GM04504 (cell line): ENCODE measurements around the gene SORL1-AS1.

Source experiments
- DNase-seq: peaks from one replicate; pipeline ENCODE4 v3.0.0-alpha.2; 2012; ENCODE audit warnings: low read depth

Gene SORL1-AS1

DNA sequence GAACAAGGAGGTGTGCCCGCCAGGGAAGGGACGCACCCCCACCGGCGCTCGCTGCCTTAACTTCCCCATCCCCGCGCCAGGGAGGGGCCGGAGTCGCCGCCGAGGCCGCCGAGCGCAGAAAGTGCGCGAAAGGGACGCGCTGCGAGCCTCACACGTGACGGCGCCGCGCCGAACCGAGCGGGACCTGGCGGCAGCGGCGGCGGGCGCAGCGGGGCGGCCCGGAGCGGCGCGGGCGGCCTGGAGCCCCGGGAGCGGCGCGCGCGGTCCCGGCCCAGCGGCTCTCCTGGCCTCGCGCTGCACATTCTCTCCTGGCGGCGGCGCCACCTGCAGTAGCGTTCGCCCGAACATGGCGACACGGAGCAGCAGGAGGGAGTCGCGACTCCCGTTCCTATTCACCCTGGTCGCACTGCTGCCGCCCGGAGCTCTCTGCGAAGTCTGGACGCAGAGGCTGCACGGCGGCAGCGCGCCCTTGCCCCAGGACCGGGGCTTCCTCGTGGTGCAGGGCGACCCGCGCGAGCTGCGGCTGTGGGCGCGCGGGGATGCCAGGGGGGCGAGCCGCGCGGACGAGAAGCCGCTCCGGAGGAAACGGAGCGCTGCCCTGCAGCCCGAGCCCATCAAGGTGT lies 670 bp downstream of the SORL1-AS1 start, which contains the start of gene SORL1:
Gene SORL1, plus strand, starts transcription at position 329 of the 623 bp plus-strand sequence. Its CDS starts 18 bp downstream, at position 347.
- no peak for DNase-seq

DNA sequence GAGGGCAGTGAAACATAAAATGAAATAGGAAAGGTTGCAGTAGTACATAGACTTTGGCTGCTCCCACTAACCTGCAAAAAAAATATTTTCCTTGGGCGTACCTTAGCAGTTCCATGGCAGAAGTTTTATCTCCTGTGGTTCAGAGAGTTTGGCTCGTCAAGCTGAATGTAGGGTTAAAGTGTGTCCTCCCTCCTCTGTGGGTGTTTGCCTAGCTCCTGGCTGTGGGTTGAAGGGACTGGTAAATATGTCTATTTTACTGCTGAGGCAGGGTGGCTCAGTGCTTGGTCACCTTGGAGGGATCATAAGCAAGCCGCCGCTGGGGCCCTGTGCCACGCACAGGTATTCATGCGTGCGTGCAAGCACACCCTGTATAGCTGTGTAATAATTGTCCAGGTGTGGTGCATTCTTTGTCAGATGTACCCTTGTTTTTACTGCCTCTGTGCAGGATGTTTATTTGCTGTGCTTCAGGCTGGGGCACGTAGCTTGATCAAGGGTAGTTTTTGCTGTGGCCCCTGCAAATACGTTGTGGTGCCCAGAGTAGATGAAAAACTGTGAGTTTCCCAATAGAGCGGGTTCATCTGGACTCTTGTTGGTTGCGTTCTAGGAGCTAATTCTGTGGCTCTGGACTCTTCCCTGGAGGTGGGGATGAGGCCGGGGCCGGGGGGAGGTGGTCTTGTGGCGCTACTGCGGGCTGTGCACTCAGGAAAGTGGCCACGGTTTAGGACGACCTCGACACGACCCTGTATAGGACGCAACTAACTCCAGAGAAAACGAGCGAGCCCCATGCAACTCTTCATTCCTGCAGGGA lies 1.4 kb downstream of the SORL1-AS1 start:
- DNase-seq: no peak

DNA sequence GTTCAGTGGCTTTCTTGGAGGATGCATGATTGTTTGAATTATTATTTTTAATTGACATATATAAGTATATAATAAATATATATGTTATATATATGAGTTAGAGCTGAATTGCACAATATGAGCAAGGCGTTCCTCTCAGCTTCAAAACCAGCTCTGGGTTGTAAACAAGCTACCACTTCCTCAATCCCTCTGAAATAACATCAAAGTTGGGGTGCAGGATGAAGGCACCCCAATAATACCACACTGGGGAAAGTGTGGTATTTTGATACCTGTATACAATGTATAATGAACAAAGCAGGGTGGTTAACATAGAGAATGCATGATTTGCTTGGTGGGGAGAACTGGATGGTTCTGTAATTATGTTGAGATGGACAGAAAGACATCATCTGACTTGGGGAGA lies 2.4 kb downstream of the SORL1-AS1 start:
- no peak for DNase-seq

DNA sequence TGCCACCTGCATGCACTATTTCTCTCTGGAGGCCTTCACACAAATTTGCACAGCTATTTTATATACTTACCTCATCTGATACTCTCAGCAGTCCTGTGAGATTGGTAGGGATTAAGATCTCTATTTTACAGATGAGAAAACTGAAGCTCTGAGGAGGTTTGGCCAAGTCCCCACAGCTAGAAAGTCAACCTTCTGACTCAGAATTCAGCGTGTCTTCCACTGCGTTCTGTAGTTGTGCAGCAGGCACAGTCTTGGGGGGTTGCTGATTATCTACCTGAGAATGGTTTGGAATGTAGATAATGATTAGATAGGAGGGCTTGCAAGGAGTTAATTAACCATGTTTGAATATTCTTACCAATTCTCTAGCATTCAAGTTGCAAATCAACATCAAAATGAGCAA lies 3.1 kb downstream of the SORL1-AS1 start:
- no peak for DNase-seq

DNA sequence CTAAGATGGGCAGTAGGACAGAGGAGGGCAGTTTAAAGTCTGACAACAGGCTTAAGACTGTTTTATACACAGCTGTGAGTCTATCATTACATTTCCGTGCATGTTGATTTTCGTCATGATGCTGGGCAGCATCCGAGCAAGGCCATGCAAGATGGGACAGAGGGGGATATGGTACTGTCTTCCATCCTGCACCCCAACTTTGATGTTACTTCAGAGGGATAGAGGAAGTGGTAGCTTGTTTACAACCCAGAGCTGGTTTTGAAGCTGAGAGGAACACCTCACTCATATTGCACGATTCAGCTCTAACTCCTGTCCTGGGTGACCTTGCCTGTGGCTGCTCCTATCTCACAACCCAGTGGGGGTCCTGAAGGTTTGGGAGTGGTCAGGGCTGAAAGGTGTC lies 3.6 kb downstream of the SORL1-AS1 start:
- no peak for DNase-seq

DNA sequence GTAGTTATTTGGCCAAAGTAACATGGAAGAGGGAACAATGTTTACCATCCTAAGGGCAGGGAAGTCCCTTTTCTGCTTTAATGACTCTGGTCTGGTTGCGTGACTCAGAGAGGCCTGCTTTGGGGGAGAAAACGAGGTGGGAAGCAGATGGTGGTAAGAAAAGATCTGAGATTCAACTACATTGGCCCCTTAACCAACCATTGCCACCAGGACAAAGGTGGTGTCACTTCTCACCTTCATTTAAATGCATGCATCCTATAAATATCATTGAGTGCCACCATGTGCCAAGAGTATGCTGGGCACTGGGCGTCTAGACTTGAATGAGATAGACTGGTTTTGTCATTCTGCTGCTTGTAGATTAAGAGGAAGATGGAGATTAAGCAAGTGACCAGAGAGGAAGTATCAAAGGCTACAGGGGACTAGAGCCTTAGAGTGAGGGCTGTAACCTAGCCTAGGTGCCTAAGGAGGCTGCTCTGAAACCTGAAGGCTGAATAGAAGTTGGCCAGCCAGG lies 4.3 kb downstream of the SORL1-AS1 start:
- DNase-seq: no peak

DNA sequence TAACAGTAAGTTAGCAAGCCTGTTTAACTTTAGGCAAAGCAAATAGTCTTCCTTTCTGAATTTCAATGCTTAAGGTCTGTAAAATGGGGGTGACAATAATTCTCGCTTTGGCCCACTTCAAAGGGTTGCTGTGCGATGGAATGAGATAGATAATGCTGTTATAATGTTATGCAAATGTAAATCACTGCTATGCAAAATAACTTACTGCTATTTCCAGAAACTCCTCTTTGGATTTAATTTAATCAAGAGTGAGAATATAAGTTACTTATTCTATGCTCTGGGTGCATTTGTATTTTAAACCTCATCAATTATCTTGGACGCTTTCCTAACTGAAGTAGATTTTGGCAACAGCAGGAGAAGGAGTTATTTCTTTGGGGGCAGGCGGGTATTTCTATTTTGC lies 4.8 kb downstream of the SORL1-AS1 start:
- DNase-seq: no peak

DNA sequence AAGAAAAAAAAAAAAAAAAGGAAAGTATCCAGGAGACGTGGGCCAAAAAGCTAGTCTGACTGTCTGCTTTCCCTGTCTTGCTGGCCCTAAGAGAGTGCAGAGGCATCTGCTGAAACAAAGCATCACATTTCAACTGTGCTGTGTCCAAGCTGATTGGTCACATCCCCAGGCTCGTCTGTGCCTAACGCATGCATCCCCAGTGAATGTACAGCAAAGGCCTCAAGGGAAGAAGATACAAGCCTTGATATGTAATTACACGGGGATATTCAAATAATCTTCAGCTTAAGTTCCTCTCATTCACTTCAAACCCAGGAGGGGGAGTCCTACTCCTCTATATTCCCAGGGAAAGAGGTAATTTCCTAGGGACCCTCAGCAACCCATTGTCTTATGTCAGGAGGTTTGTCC lies 6.0 kb downstream of the SORL1-AS1 start:
- no peak for DNase-seq

DNA sequence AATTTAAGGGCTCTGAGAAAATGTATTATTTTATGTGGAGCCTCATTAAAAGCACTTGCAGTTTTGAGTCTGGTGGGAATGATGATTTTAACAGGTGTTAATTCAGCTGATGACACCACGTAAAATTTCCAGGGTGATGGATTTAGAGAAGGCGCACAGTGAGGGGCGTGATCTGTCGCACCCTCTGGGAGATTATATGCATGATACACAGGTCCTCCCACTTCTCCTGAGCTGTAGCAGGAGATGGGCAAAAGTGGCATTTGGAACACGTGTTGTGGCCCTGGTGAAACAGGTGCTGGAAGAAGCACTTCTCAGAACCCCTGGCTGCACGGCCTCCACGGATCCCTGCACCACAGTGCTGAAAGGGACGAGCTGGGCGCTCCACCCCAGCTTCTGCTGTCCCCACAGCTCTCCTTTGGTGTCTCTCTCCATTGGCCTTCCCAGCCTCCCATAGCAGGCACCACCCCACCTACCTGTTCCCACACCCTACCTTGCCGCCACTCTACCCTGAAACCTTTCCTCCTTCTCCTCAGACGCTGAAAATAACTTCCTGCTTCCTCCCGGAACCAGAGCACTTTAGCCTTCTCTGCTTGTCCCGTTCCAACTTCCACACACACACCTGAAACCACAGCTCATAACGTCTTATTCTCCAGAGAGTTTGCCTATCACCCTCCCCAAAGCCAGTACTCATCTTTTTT lies 7.5 kb downstream of the SORL1-AS1 start:
- DNase-seq: no peak

DNA sequence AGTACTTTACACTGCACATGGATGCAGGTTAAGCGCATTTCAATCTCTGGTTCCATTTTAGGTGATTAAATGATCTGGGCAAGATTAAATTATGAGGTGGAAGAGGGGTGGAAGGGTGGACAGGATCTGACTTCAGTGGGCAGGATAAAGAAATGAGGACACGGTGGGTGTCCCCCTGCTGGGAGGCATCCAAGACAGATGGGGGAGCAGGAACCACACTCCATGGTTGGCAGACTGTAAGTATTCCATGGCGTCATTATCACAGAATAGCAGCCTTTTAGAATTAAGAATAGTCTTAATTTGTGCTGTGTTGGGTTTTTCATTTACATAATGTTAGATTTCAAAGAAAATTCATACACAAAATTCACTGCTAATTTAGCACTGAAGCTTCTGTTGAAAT lies 8.2 kb downstream of the SORL1-AS1 start:
- no peak for DNase-seq

DNA sequence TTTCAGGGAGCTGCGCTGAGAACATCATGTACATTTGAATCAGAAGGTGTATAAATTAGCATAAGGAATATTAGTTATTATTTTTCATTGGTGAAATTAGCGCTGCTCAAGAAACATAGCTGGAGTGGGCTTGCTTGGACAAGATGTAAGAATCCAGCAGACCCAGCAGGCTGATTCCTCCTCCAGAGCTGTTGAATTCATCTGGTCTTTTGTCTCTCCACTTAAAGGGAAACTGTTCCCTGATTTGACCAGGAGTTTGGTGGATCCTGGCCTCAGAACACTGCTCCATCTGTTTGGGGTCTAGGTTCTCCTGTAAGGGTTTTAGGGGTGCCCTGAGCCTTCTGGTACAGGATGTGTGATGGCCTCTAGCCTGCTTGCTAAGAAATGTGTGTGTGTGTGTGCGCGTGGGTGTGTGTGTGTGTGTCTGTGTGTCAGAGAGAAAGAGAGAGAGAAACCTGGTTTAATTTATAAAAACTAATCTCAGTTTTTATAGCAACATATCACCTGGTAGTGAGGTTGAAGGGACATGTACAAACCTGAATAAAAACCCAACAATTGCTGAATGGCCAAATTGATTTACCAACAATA lies 9.0 kb downstream of the SORL1-AS1 start:
- no peak for DNase-seq

DNA sequence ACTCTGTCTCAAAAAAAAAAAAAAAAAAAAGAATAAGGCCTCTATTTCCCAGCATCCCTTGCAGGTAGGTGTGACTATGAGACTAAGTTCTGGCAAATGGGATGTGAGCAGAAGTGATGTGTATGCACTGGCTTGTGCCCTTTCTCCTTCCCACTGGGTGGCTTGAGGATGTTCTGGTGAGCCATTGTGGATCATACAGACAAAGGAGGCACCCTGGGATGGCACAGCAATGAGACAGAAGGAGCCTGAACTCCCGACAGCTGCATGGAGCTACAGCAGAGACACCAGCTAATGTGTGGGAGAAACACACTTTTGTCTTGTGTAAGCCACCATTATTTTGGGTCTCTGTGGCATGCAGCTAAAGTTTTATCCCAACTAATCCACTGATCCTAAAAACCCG lies 11.2 kb downstream of the SORL1-AS1 start:
- DNase-seq: no peak

DNA sequence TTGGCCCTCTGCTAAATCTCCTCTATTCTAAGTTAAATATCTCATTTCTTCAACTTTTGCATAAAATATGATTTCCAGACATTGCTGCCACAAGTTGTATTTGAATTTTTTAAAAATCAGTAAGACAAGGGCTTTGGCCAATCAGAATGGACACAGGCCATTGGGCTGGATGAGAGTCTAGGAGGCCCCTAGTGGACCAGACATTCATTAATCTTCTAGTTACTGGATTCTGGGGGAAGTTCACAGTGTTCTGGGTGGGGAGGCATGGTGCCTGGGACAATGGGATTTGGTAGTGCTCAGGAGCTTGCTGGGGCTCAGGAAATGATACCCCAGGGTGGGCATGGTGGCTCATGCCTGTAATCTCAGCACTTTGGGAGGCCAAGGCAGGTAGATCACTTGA lies 13.0 kb downstream of the SORL1-AS1 start:
- DNase-seq: no peak

DNA sequence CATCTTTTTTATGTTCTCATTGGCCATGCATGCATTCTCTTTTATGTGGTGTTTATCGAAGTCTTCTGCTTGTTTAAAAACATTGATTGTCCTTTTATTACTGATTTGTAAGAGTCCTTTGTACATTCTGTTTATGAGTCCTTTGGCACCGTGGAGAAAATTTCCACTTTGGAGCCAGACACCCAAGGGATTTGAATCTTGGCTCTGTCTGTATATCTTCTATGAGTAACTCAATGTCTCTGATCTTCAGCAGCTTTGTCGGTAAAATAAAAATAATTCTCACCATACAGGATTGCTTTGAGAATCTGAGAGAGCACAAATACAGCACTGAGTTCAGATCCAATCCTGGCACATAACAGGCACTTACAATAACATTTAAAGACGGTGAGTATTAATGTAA lies 13.4 kb downstream of the SORL1-AS1 start:
- no peak for DNase-seq

DNA sequence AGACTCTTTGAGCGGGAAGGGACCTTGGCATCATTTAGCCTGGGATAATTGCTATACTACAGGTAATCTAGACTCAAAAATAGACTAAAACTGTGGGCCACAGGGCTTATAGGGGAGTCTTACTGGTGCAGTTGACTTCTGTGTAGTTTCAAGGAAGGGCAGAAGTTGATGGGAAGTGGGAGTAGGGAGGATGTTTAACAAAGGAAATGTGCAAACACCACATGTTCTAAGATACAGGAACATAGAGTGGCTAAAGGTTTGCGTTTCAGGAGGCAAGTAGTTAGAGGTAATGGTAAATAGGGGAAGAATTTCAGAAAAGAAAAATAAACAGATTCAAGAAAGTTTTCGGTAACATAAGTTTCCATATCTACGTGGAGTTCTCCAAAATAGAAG lies 15.1 kb downstream of the SORL1-AS1 start:
- DNase-seq: no peak

DNA sequence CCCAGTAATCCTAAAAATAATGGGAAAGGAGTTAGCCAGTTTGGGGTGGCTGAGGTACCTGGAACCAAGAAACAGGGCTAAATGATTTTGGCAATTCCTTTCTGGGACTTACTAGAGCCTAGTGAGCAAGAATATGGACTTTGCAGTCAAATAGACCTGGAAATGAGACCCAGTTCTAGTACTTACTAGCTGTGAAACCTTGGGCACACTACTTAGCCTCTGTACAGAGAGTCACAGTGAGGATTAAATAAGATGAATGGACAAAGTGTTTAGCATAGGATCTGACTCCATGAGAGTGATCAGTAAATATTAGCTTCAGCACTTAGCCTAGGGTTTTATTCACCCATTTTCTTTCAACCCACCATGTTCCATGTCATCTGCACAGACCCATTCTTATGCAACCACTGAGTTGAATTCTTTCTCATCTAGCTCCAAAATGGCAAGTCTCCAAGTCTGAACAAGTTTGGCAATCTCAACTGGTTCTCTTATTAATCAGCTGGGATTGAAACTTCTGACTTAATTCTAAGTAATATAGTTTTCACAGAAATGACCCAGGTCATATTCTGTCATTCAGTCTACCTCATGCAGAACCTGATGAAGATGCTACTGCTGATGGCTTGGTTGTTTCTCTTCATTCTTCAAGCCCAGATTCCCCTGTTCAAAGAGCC lies 15.6 kb downstream of the SORL1-AS1 start:
- no peak for DNase-seq

DNA sequence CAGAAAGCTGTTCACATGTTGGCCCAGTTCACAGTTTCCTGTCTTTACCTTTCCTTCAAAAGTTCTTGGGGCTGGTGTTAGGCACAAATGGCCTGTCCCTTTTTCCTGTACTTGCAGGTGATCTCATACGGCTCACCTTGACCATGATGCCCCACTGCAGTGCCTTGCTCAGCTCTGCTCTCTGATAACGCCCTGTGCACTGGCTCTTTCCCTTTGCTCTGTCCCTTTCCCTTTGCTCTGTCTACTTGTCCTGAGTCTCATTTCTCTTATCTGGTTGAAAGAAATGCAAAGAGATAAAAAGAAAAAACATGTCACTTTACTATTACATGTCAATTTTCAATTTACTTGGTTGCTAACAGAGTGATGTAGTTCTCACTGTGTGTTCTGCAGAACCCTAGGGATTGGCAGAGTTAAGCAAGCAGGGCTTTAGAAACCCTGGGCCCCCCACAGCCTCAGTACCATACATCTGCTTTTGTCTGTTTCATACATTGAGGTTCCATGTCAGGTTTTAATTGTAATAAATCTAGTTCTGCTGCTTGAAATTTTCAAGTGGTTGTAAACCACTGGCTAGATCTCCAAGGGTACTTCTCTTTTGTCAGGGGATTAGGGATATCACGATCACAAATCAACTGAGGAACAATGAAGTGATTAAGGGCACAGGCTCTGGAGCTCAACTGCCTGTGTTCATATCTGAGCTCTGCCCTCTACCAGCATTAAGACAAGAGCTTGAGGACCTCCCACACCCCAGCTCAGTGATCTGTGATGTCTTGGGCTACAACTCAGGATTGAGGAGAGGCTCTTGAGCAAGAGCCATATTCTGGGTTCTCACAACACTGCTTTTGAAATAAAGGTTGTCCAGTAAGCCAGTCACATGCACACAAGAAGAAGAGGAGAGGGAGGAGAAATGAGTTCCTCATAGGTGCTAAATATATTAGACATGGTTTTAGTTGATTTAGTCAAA lies 16.9 kb downstream of the SORL1-AS1 start:
- no peak for DNase-seq

DNA sequence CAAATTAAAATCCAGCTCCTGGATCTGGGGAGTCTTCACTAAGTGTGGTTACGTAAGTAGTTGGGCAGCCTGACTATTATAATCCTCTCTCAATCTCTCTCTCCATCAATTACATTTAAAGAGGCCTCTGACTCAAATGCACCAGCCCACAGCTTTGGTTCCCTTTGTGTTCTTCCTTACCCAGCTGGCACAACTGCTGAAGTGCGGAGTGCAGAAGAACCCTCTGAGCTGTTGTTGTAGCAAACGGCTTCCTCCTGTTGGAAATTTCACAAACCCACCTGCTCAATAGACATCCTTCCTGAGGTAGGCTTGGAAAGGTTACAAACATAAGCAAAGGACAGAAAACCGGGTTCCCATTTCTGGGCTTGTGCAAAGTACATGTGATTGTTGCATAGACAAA lies 17.6 kb downstream of the SORL1-AS1 start:
- DNase-seq: no peak

DNA sequence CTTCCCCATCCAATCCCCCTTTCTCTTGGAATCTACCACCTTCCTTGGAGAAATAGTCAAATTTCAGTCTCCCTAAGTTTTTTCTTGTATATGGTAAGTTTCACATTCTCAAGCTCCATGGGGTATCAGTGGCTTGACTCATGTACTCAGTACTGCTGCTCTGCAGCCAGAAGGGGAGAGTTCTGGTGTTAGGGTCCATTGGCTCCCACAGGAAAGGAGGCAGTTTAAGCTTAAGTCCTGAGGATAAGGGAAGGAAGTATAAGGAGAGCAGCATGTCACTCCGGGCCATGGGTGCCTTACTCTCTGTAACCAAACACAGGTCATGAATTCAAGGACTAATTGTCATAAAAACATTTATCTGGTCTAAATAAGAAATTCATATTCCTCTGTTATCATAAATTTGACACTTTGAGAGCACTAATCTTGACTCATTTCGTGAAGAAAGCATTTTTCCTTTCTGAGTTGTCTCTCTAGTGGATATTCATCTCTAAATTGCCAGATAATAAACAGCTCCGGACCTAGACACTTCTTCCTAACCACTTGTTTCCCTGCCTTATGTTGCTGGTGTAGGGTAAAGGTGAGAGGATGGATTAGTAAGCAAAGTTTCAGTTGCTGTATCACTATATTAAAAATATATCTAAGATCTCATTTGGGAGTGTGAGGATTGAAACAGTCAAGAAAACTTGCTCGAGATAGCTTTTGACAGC lies 20.8 kb downstream of the SORL1-AS1 start:
- DNase-seq: no peak

DNA sequence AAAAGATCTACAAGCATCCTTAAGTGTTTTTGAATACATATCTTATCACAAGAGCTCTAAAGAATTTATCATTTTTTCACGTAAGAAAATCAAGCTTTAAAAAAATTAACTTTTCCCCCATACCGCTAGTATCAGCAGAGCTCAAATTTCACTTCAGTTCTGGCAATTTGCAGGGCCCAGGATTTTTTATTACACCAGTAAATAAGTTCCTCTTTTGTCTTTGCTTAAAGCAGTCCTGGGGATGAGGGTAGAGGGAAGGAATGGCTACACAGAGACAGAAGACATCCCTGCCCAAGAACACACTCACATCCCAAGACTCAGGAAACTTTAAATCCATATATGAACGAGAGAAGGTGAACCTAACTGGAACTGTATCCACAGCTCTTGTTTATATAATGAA lies 23.2 kb downstream of the SORL1-AS1 start:
- no peak for DNase-seq
